ENCODE measurements around the gene GSN.

Gene GSN

GRCh38 chr9:121322037-121322736 lies 54.2 kb downstream of the GSN start:
- DNase-seq (ENCODE audit: low read depth in 2 of 3, low spot score in 1 of 3) = no peak

DNA sequence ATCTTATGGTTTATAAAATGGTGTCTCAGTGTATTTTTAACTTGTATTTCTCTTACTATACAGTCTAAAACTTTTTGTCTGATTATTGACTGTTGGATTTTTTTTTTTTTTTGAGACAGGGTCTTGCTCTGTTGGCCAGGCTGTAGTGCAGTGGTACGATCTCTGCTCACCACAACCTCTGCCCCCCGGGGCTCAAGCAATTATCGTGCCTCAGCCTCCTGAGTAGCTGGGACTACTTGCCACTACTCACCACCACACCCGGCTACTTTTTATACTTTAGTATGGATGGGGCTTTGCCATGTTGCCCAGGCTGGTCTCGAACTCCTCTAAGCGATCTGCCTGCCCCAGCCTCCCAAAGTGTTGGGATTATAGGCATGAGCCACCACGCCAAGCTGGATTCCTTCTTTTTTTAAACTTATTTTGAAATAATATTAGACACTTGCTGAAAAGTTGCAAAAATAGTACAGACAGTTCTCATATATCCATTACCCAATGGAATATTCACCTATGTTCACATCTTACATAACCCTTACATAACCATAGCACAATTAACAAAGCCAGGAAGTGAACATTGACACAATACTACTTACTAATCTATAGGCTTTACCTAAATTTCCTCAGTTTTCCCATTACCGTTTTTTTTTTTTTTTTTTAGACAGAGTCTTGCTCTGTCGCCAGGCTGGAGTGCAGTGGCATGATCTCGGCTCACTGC lies 54.9 kb downstream of the GSN start:
- no peak for DNase-seq (ENCODE audit: low read depth in 2 of 3, low spot score in 1 of 3)

DNA sequence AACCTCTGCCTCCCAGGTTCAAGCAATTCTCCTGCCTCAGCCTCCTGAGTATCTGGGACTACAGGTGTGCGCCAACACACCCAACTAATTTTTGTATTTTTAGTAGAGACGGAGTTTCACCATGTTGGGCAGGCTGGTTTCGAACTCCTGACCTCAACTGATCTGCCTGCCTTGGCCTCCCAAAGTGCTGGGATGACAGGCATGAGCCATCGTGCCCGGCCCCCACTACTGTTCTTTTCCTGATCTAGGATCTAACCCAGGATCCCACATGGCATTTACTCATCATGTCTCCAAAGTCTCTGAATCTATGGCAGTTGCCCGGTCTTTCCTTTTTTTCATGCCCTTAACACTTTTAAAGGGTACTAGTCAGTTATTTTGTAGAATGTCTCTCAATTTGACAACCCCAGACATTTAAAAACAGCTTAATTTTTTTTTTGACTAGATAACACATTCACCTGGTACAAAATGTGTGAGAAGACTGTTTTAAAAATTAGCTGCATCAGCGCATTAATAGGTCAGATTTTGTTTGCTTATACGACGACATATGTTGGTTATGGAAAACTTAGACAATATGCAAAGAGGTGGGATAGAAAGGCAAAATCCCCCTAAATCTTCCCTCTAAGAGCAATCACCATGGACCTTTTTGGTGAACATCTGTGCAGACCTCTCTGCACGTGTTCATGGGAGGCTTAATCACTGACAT lies 55.6 kb downstream of the GSN start:
- DNase-seq (ENCODE audit: low read depth in 2 of 3, low spot score in 1 of 3) = no peak

- no peak for DNase-seq (ENCODE audit: low read depth in 2 of 3, low spot score in 1 of 3)
Measured at GRCh38 chr9:121324316-121324715, 56.4 kb downstream of the GSN start.

- DNase-seq (ENCODE audit: low read depth in 2 of 3, low spot score in 1 of 3) = no peak
Measured at GRCh38 chr9:121324755-121325154, 56.8 kb downstream of the GSN start.

GRCh38 chr9:121325387-121325786 lies 57.4 kb downstream of the GSN start:
- no peak for DNase-seq (ENCODE audit: low read depth in 2 of 3, low spot score in 1 of 3)

- no peak for DNase-seq (ENCODE audit: low read depth in 2 of 3, low spot score in 1 of 3)
Measured at GRCh38 chr9:121326130-121326838, 58.3 kb downstream of the GSN start.

- no peak for DNase-seq (ENCODE audit: low read depth in 2 of 3, low spot score in 1 of 3)
Measured at GRCh38 chr9:121326901-121327613, 59.1 kb downstream of the GSN start.

DNA sequence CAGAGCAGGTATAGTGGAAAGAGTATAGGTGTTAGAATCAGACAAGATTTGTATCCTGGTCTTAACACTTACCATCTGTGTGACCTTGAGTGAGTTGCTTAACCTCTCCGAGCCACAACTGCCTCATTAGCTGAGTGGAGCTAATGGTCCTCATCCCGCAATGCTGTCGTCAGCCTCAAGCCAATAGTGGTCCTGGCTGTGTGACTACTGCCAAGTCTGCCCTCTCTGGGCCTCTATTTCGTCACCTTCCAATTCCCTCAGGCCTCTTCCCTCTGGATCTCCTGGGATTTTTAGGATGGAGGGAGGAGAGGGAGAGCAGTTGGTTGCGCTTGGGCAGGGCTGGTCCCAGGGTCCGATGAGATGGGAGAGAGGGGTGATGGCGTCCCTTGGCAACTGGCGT lies 60.5 kb downstream of the GSN start:
- no peak for DNase-seq (ENCODE audit: low read depth in 2 of 3, low spot score in 1 of 3)

GRCh38 chr9:121328876-121329681 lies 61.1 kb downstream of the GSN start:
- no peak for DNase-seq (ENCODE audit: low read depth in 2 of 3, low spot score in 1 of 3)

- no peak for DNase-seq (ENCODE audit: low read depth in 2 of 3, low spot score in 1 of 3)
Measured at GRCh38 chr9:121331549-121331948, 63.6 kb downstream of the GSN start.

DNA sequence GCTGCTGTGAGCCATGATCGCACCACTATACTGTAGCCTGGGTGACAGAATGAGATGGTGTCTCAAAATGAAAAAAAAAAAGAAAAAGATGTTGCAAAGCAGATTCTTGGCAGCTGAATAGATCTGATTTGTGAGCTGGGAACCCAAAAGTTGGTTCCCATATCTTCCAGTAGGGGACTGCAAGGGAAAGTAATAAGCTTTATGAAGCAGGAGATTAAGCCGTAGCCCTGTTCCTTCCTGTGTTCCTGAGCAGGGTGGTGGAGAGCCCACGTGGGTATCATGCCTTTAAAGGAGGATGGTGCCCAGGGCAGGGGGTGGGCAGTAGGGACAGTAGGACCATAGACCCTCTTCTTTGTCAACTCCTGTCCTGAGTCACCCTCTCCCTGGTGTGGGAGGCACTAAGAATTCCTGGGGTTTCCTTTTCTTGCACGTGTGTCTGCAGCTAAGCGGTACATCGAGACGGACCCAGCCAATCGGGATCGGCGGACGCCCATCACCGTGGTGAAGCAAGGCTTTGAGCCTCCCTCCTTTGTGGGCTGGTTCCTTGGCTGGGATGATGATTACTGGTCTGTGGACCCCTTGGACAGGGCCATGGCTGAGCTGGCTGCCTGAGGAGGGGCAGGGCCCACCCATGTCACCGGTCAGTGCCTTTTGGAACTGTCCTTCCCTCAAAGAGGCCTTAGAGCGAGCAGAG lies 64.2 kb downstream of the GSN start:
- no peak for DNase-seq (ENCODE audit: low read depth in 2 of 3, low spot score in 1 of 3)

DNA sequence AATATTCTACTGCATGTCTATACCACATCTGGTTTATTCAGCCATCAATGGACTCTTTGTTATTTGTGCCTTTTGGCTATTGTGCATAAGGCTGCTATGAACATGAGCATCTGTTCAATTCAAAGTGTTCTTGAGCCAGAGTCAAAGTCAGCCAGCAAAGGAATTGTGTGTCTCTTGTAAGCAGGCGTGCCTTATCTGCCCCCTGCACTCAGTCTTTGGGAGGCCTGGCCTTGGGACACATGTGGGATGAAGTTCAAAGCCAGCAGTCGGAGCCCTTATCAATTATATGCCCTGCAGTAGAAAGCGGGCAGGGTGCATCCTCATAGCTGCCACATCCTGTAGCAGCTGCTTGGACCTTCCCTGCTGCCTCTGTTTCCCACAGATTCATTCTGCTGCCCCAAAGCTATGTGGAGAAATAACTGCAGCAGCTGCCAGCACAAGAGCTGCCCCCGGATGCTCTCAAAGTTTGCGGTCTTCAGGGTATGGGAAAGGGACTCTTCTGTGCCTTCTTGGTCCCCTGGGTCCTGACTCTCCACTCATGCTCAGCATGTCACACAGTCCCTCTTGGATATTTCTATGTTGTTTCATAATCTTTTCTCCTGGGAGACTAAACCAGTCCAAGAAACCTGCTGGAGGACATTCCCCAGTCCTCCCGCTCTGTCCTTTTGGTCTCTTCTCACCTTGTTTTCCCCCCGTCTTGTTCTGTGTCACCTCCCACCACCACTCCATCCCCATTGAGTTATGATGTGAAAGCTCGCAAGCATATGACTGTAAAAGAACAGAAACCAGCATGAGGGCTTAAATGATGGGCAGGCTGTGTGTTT lies 66.2 kb downstream of the GSN start:
- no peak for DNase-seq (ENCODE audit: low read depth in 2 of 3, low spot score in 1 of 3)

GRCh38 chr9:121336665-121337064 lies 68.7 kb downstream of the GSN start:
- no peak for DNase-seq (ENCODE audit: low read depth in 2 of 3, low spot score in 1 of 3)

- no peak for DNase-seq (ENCODE audit: low read depth in 2 of 3, low spot score in 1 of 3)
Measured at GRCh38 chr9:121339437-121339836, 71.5 kb downstream of the GSN start.

DNA sequence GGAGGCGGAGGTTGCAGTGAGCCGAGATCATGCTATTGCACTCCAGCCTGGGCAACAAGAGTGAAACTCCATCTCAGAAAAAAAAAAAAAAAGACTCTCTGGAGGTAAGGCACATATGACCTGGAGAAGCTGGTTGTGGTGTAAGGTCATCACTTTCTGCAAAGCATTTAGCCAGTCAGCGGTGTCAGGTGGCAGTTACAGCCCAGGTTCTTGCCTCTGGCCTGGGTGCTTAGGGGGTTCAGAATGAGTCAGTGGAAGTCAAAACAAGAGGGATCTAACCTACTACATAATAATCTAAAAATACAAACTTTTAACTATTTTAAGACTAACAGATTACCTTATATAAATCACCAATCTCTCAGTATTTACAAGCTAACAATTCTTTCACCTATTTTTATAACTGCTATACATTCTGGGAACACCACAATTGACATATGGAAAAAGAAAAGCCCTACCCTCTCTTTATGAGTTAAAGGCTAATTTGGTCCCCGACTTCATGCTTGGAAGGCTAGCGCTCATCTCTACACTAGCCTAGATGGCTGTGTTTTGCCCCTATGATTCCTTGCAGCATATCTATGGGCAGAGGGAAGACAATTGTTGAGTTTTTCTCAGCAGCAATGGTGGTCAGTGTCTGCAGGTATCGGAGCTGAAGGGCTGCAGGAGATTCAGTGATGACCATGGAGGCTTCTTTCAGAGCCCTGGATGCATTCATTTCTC lies 72.9 kb downstream of the GSN start:
- no peak for DNase-seq (ENCODE audit: low read depth in 2 of 3, low spot score in 1 of 3)

- DNase-seq (ENCODE audit: low read depth in 2 of 3, low spot score in 1 of 3) = no peak
Measured at GRCh38 chr9:121344184-121344583, 76.2 kb downstream of the GSN start.

DNA sequence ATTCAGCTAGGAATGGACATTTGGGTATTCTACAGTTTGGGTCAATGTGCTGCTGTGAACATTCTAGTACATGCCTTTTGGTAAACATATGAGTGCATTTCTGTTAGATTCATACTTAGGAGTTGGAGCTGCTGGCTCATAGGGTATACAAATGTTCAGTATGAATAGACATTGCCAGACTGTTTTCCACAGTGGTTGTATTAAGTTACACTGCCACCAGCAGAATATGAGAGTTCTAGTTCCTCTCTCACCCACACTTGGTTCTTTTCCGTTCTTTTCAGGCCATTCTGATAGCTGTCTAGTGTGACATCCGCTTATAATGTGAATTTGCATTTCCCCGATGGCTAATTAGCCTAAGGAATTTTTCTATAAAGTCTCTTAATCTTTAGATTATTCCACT lies 77.1 kb downstream of the GSN start:
- no peak for DNase-seq (ENCODE audit: low read depth in 2 of 3, low spot score in 1 of 3)

Measured in stimulated activated CD4-positive, alpha-beta T cell treated with anti-CD3 and anti-CD28 coated beads, Interleukin-12 subunit alpha, Interleukin-12 subunit beta, amount 100 ng/mL, for 48 hours (primary cell).